Activated CD4-positive, alpha-beta memory T cell treated with anti-CD3 and anti-CD28 coated beads for 36 hours (primary cell): ENCODE measurements around the gene CABLES1. TPM values are rescaled to one million over a fixed set of nuclear protein-coding genes. Genes with fewer than 3 reads are reported as not detected.
"Not testable (repeated sequence)": the region's sequence is repeated elsewhere in the genome, so short reads cannot be mapped to it uniquely, and the experiment has no call there.

Experiments
- CTCF ChIA-PET: fragments of 350-600 bp; sonication (Branson Sonifier 250); formaldehyde crosslinking; loops from one replicate; lab custom pipeline; 2021; ENCODE audit warnings: antibody characterized with exemption, inconsistent platforms; lab: Charles Lee
- POLR2A ChIA-PET: fragments of 350-600 bp; sonication (Branson Sonifier 250); formaldehyde crosslinking; loops from one replicate; lab custom pipeline; 2021; ENCODE audit warnings: antibody characterized with exemption; lab: Charles Lee
- DNase-seq: peaks from one replicate; pipeline ENCODE4 v3.0.0-alpha.2; 2020
- H3K27ac Mint-ChIP-seq: one replicate; pipeline ENCODE4 v1.8.0; 2021; ENCODE audit warnings: mixed read lengths
- H3K27me3 Mint-ChIP-seq: one replicate; pipeline ENCODE4 v1.8.0; 2021; ENCODE audit warnings: mixed read lengths
- H3K36me3 Mint-ChIP-seq: one replicate; pipeline ENCODE4 v1.8.0; 2021; ENCODE audit warnings: mixed read lengths
- H3K4me1 Mint-ChIP-seq: one replicate; pipeline ENCODE4 v1.8.0; 2021; ENCODE audit warnings: low read depth, mixed read lengths
- H3K4me3 Mint-ChIP-seq: one replicate; pipeline ENCODE4 v1.8.0; 2021; ENCODE audit warnings: mild to moderate bottlenecking, mixed read lengths
- H3K9me3 Mint-ChIP-seq: one replicate; pipeline ENCODE4 v1.8.0; 2021; ENCODE audit warnings: mixed read lengths
- intact Hi-C: fragments of 100-400 bp; cut with micrococcal nuclease; formaldehyde crosslinking; loops from one replicate; pipeline ENCODE4 v1.15.1; 2023
- total RNA-seq, 2 experiments: library from RNA; stranded (reverse); gene quantifications; one replicate each; pipeline ENCODE4 v1.2.3, GENCODE V29; 2021

Gene CABLES1
- total RNA-seq, 2 experiments from 2014 or later = 1.2 to 2.2 TPM

- ChIA-PET CTCF (no interaction called here), POLR2A (no interaction called here)
- Mint-ChIP-seq H3K27me3 (no peaks in the 10 kb centered on the region), H3K4me3 (no peak overlapping the region), H3K9me3 (no peaks in the 10 kb centered on the region), H3K27ac (no peak overlapping the region), H3K36me3 (no peaks in the 10 kb centered on the region), H3K4me1 (no peaks in the 10 kb centered on the region)
- no peak for DNase-seq
- intact Hi-C loops = no loop called here
Observed at GRCh38 chr18:23101861-23102432, 33.3 kb upstream of the CABLES1 start.

GRCh38 chr18:23102493-23103261 is 32.6 kb upstream of the CABLES1 start:
- H3K9me3 Mint-ChIP-seq = no peaks in the 10 kb centered on the region
- H3K36me3 Mint-ChIP-seq = no peaks in the 10 kb centered on the region
- no peak overlapping the region for H3K27ac Mint-ChIP-seq
- no peak for DNase-seq
- ChIA-PET CTCF (interaction anchor here (1.4 to 1.5 kb wide), 2 partner anchors 29 to 309 kb away, joined by 4 to 5 read pairs; no protein-coding TSS in a partner anchor), POLR2A (no interaction called here)
- no peaks in the 10 kb centered on the region for H3K4me1 Mint-ChIP-seq
- H3K4me3 Mint-ChIP-seq = no peak overlapping the region
- intact Hi-C loops = no loop called here
- H3K27me3 Mint-ChIP-seq = no peaks in the 10 kb centered on the region

- Mint-ChIP-seq H3K27ac (no peak overlapping the region), H3K4me3 (no peak overlapping the region), H3K9me3 (no peaks in the 10 kb centered on the region), H3K4me1 (no peaks in the 10 kb centered on the region), H3K27me3 (no peaks in the 10 kb centered on the region), H3K36me3 (no peaks in the 10 kb centered on the region)
- ChIA-PET CTCF (interaction anchor here (1.4 to 1.5 kb wide), 2 partner anchors 28 to 308 kb away, joined by 4 to 5 read pairs; no protein-coding TSS in a partner anchor), POLR2A (no interaction called here)
- intact Hi-C loops = no loop called here
- DNase-seq = no peak
Observed at GRCh38 chr18:23103449-23103848, 31.8 kb upstream of the CABLES1 start.

GRCh38 chr18:23105030-23105429 is 30.3 kb upstream of the CABLES1 start:
- intact Hi-C loops = no loop called here
- Mint-ChIP-seq H3K27ac (no peak overlapping the region), H3K4me1 (no peaks in the 10 kb centered on the region), H3K36me3 (no peaks in the 10 kb centered on the region), H3K27me3 (no peaks in the 10 kb centered on the region), H3K4me3 (no peak overlapping the region), H3K9me3 (no peaks in the 10 kb centered on the region)
- no peak for DNase-seq
- POLR2A ChIA-PET = no interaction called here
- CTCF ChIA-PET = no interaction called here

GRCh38 chr18:23105581-23106219 is 29.6 kb upstream of the CABLES1 start:
- Mint-ChIP-seq H3K27me3 (no peaks in the 10 kb centered on the region), H3K27ac (no peak overlapping the region), H3K36me3 (no peaks in the 10 kb centered on the region), H3K9me3 (no peaks in the 10 kb centered on the region), H3K4me3 (no peak overlapping the region), H3K4me1 (no peaks in the 10 kb centered on the region)
- POLR2A ChIA-PET = no interaction called here
- CTCF ChIA-PET = no interaction called here
- DNase-seq = no peak
- intact Hi-C loops = no loop called here

GRCh38 chr18:23106575-23106974 is 28.7 kb upstream of the CABLES1 start:
- POLR2A ChIA-PET = no interaction called here

GRCh38 chr18:23107718-23108117 is 27.6 kb upstream of the CABLES1 start:
- Mint-ChIP-seq H3K4me3 (no peak overlapping the region), H3K9me3 (no peaks in the 10 kb centered on the region), H3K4me1 (no peaks in the 10 kb centered on the region), H3K36me3 (no peaks in the 10 kb centered on the region), H3K27me3 (no peaks in the 10 kb centered on the region), H3K27ac (no peak overlapping the region)
- intact Hi-C loops = no loop called here
- CTCF ChIA-PET = interaction anchor here (1.4 kb wide), 1 partner anchor 23 kb away, joined by 4 read pairs; no protein-coding TSS in a partner anchor
- no peak for DNase-seq
- POLR2A ChIA-PET = no interaction called here

More at GRCh38 chr18:23106575-23106974, 28.7 kb upstream of the CABLES1 start:
- Mint-ChIP-seq H3K4me1 (no peaks in the 10 kb centered on the region), H3K4me3 (no peak overlapping the region), H3K27me3 (no peaks in the 10 kb centered on the region), H3K9me3 (no peaks in the 10 kb centered on the region), H3K36me3 (no peaks in the 10 kb centered on the region), H3K27ac (no peak overlapping the region)
- DNase-seq = no peak
- intact Hi-C loops = no loop called here
- CTCF ChIA-PET = no interaction called here

GRCh38 chr18:23108496-23108895 is 26.8 kb upstream of the CABLES1 start:
- intact Hi-C loops = no loop called here
- no peaks in the 10 kb centered on the region for H3K9me3 Mint-ChIP-seq
- DNase-seq = no peak
- H3K4me3 Mint-ChIP-seq = no peak overlapping the region
- H3K27me3 Mint-ChIP-seq = no peaks in the 10 kb centered on the region
- no peak overlapping the region for H3K27ac Mint-ChIP-seq
- H3K36me3 Mint-ChIP-seq = no peaks in the 10 kb centered on the region
- POLR2A ChIA-PET = no interaction called here
- CTCF ChIA-PET = interaction anchor here (1.4 kb wide), 1 partner anchor 22 kb away, joined by 4 read pairs; no protein-coding TSS in a partner anchor
- no peaks in the 10 kb centered on the region for H3K4me1 Mint-ChIP-seq

- H3K4me3 Mint-ChIP-seq, DNase-seq, H3K9me3 Mint-ChIP-seq, H3K36me3 Mint-ChIP-seq, H3K4me1 Mint-ChIP-seq, POLR2A ChIA-PET, H3K27ac Mint-ChIP-seq, H3K27me3 Mint-ChIP-seq, intact Hi-C loops: not testable (repeated sequence)
- CTCF ChIA-PET = interaction anchor here (1.4 kb wide), 1 partner anchor 21 kb away, joined by 4 read pairs; no protein-coding TSS in a partner anchor
Observed at GRCh38 chr18:23109163-23109562, 26.1 kb upstream of the CABLES1 start.

- Mint-ChIP-seq H3K4me1 (peaks cover 9% of the 10 kb centered on the region), H3K27ac (no peak overlapping the region), H3K9me3 (no peaks in the 10 kb centered on the region), H3K36me3 (no peaks in the 10 kb centered on the region), H3K27me3 (no peaks in the 10 kb centered on the region), H3K4me3 (no peak overlapping the region)
- DNase-seq = no peak
- ChIA-PET CTCF (interaction anchor here (1.8 kb wide), 1 partner anchor 298 kb away, joined by 4 read pairs; no protein-coding TSS in a partner anchor), POLR2A (no interaction called here)
- intact Hi-C loops = no loop called here
Observed at GRCh38 chr18:23113576-23113975, 21.7 kb upstream of the CABLES1 start.

- H3K27me3 Mint-ChIP-seq = no peaks in the 10 kb centered on the region
- no peak for DNase-seq
- no peak overlapping the region for H3K27ac Mint-ChIP-seq
- H3K4me3 Mint-ChIP-seq = no peak overlapping the region
- CTCF ChIA-PET = interaction anchor here (1.8 kb wide), 1 partner anchor 298 kb away, joined by 4 read pairs; no protein-coding TSS in a partner anchor
- H3K9me3 Mint-ChIP-seq = no peaks in the 10 kb centered on the region
- H3K36me3 Mint-ChIP-seq = no peaks in the 10 kb centered on the region
- intact Hi-C loops = no loop called here
- peaks cover 9% of the 10 kb centered on the region for H3K4me1 Mint-ChIP-seq
- POLR2A ChIA-PET = no interaction called here
Observed at GRCh38 chr18:23114171-23114881, 21.0 kb upstream of the CABLES1 start.

GRCh38 chr18:23114911-23115310 is 20.4 kb upstream of the CABLES1 start:
- no peak for DNase-seq
- H3K27me3 Mint-ChIP-seq = no peaks in the 10 kb centered on the region
- H3K4me3 Mint-ChIP-seq = no peak overlapping the region
- ChIA-PET CTCF (interaction anchor here (1.8 kb wide), 1 partner anchor 297 kb away, joined by 4 read pairs; no protein-coding TSS in a partner anchor), POLR2A (no interaction called here)
- H3K9me3 Mint-ChIP-seq = no peaks in the 10 kb centered on the region
- H3K27ac Mint-ChIP-seq = no peak overlapping the region
- intact Hi-C loops = no loop called here
- peaks cover 9% of the 10 kb centered on the region for H3K4me1 Mint-ChIP-seq
- H3K36me3 Mint-ChIP-seq = no peaks in the 10 kb centered on the region
